Osteoblast (primary cell): ENCODE data around the gene ST3GAL6. TPM values are rescaled to one million over a fixed set of nuclear protein-coding genes. Genes with fewer than 3 reads are reported as not detected.
A peak's percentile ranks its signal among the peaks of the same experiment; 100 is the strongest.
"Not testable (repeated sequence)": the region's sequence is repeated elsewhere in the genome, so short reads cannot be mapped to it uniquely, and the experiment has no call there.

Experiments used
- DNase-seq: peaks from one replicate; pipeline ENCODE4 v3.0.0; 2011; ENCODE audit warnings: low spot score, mixed read lengths; ENCODE audit not compliant: insufficient read length; ENCODE audit errors: missing footprints
- H2AFZ ChIP-seq: 2 replicates; pipeline ENCODE4 v1.6.0; 2011; ENCODE audit warnings: mild to moderate bottlenecking, low read length
- H3K27ac ChIP-seq: 2 replicates; pipeline ENCODE4 v1.5.1; 2011; ENCODE audit warnings: mild to moderate bottlenecking, low read depth, low read length, moderate library complexity
- H3K27me3 ChIP-seq: 2 replicates; pipeline ENCODE4 v1.6.0; 2012; ENCODE audit warnings: mild to moderate bottlenecking, control low read depth, inconsistent platforms, low read length, moderate library complexity; ENCODE audit not compliant: insufficient read depth
- H3K36me3 ChIP-seq: 2 replicates; pipeline ENCODE4 v1.5.1; 2011; ENCODE audit warnings: mild to moderate bottlenecking, low read length, control low read depth, moderate library complexity; ENCODE audit not compliant: insufficient read depth
- H3K4me1 ChIP-seq: 2 replicates; pipeline ENCODE4 v1.5.1; 2011; ENCODE audit warnings: mild to moderate bottlenecking, low read length, control low read depth, moderate library complexity; ENCODE audit not compliant: insufficient read depth
- H3K4me2 ChIP-seq: 2 replicates; pipeline ENCODE4 v1.6.0; 2011; ENCODE audit warnings: mild to moderate bottlenecking, low read length; ENCODE audit not compliant: insufficient read depth
- H3K4me3 ChIP-seq: fragments of 200-600 bp; sonication (generic); 3 replicates; pipeline ENCODE4 v1.5.1; 2012; ENCODE audit warnings: mild to moderate bottlenecking, low read length, inconsistent platforms; ENCODE audit not compliant: insufficient read depth
- H3K79me2 ChIP-seq: 2 replicates; pipeline ENCODE4 v1.6.0; 2012; ENCODE audit warnings: mild to moderate bottlenecking, low read length, control low read depth, inconsistent platforms; ENCODE audit not compliant: insufficient read depth
- H3K9me3 ChIP-seq: 2 replicates; pipeline ENCODE4 v1.5.1; 2011; ENCODE audit warnings: low read depth, low read length, control low read depth
- H4K20me1 ChIP-seq: 2 replicates; pipeline ENCODE4 v1.6.0; 2012; ENCODE audit warnings: mild to moderate bottlenecking, low read length, control low read depth; ENCODE audit not compliant: insufficient read depth
- small RNA-seq: library from RNA; depleted of rRNA; stranded (forward); fragments of <200 nt; gene quantifications from one replicate; pipeline ENCODE3, GENCODE V24; 2012
- total RNA-seq: library from RNA; depleted of rRNA; stranded (reverse); fragments of >200 nt; gene quantifications from 2 replicates; pipeline ENCODE4 v1.2.3, GENCODE V29; 2012
- TF ChIP-seq, protein P1 (sequence below): IDR thresholded peaks from 2 replicates; pipeline ENCODE4 v1.5.1; 2011; ENCODE audit warnings: mild to moderate bottlenecking, low read depth, low read length, moderate library complexity; ENCODE audit errors: extremely low read depth

Gene ST3GAL6
- total RNA-seq, 1 donor, result 2.2 TPM

DNA sequence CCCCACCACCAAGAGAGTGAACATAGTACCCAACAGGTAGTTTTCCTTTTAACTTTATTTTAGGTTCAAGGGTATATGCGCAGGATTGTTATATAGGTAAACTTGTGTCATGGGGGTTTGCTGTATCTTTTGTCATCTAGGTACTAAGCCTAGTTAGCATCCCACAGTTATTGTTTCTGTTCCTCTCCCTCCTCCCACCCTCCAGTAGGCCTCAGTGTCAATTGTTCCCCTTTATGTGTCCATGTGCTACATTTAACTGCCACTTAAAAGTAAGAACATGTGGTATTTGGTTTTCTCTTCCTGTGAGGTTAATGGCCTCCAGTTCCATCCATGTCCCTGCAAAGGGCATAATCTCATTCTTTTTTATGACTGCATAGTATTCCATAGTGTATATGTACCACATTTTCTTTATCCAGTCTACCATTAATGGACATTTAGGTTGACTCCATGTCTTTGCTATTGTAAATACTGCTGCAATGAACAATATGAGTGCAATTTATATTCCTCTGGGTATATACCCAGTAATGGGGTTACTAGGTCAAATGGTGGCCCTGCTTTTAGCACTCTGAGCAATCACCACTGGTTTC is 66.2 kb downstream of the ST3GAL6 start:
- peaks cover 68% of the 10 kb centered on the region for H3K79me2 ChIP-seq
- peaks cover 5% of the 10 kb centered on the region for H4K20me1 ChIP-seq
- no peak for DNase-seq

DNA sequence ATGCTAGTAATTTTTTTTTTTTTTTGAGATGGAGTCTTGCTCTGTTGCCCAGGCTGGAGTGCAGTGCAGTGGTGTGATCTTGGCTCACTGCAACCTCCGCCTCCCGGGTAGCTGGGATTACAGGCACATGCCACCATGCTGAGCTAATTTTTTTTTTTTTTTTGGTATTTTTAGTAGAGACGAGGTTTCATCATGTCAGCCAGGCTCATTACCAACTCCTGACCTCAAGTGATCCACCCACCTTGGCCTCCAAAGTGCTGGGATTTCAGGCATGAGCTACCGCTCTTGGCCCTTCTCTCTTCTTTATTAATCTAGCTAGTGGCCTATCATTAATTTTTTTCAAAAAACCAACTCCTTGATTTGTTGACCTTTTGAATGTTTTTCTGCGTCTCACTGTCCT is 67.9 kb downstream of the ST3GAL6 start:
- not testable (repeated sequence) for H2AFZ ChIP-seq, H4K20me1 ChIP-seq, H3K9me3 ChIP-seq, H3K27ac ChIP-seq, H3K4me3 ChIP-seq, DNase-seq, H3K4me2 ChIP-seq, H3K27me3 ChIP-seq
- H3K36me3 ChIP-seq, result peaks cover 24% of the 10 kb centered on the region
- peaks cover 11% of the 10 kb centered on the region for H3K4me1 ChIP-seq
- peaks cover 59% of the 10 kb centered on the region for H3K79me2 ChIP-seq

More for the DNA sequence above, 66.2 kb downstream of the ST3GAL6 start:
- H3K36me3 ChIP-seq, result peaks cover 27% of the 10 kb centered on the region
- no peaks in the 10 kb centered on the region for H3K9me3 ChIP-seq
- TF ChIP-seq, protein P1, sequence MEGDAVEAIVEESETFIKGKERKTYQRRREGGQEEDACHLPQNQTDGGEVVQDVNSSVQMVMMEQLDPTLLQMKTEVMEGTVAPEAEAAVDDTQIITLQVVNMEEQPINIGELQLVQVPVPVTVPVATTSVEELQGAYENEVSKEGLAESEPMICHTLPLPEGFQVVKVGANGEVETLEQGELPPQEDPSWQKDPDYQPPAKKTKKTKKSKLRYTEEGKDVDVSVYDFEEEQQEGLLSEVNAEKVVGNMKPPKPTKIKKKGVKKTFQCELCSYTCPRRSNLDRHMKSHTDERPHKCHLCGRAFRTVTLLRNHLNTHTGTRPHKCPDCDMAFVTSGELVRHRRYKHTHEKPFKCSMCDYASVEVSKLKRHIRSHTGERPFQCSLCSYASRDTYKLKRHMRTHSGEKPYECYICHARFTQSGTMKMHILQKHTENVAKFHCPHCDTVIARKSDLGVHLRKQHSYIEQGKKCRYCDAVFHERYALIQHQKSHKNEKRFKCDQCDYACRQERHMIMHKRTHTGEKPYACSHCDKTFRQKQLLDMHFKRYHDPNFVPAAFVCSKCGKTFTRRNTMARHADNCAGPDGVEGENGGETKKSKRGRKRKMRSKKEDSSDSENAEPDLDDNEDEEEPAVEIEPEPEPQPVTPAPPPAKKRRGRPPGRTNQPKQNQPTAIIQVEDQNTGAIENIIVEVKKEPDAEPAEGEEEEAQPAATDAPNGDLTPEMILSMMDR, result no peak
- H3K27me3 ChIP-seq, result no peaks in the 10 kb centered on the region
- H3K4me2 ChIP-seq, result no peak overlapping the region
- H2AFZ ChIP-seq, result no peak overlapping the region
- peaks cover 16% of the 10 kb centered on the region for H3K4me1 ChIP-seq
- no peak overlapping the region for H3K4me3 ChIP-seq
- no peak overlapping the region for H3K27ac ChIP-seq

DNA sequence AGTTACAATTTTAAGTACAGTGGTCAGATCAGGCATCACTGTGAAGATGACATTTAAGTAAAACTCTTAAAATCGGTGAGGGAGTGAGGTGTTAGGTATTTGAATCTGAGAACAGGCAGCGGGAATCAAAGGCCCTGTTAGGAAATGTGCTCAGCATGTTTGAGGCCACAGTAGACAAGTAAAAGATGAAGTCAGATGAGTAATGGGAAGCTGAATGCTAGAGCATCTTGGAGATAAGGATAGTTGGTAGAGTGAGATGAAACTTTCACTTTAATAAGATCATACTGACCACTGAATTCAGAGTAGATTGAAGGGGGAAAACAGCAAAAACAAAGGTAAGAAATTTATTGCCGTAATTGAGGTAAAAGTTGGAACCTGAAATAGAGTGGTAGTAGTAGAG is 76.7 kb downstream of the ST3GAL6 start:
- no peak overlapping the region for H3K4me3 ChIP-seq
- no peak overlapping the region for H2AFZ ChIP-seq
- peak overlapping the region; percentile 43 for H3K27ac ChIP-seq
- H3K27me3 ChIP-seq, result no peaks in the 10 kb centered on the region
- DNase-seq, result peak; percentile 66
- TF ChIP-seq, protein P1, result no peak
- peaks cover 7% of the 10 kb centered on the region for H4K20me1 ChIP-seq
- H3K9me3 ChIP-seq, result no peaks in the 10 kb centered on the region
- peaks cover 36% of the 10 kb centered on the region for H3K36me3 ChIP-seq
- peaks cover 5% of the 10 kb centered on the region for H3K4me1 ChIP-seq
- H3K4me2 ChIP-seq, result no peak overlapping the region
- H3K79me2 ChIP-seq, result peaks cover 44% of the 10 kb centered on the region

DNA sequence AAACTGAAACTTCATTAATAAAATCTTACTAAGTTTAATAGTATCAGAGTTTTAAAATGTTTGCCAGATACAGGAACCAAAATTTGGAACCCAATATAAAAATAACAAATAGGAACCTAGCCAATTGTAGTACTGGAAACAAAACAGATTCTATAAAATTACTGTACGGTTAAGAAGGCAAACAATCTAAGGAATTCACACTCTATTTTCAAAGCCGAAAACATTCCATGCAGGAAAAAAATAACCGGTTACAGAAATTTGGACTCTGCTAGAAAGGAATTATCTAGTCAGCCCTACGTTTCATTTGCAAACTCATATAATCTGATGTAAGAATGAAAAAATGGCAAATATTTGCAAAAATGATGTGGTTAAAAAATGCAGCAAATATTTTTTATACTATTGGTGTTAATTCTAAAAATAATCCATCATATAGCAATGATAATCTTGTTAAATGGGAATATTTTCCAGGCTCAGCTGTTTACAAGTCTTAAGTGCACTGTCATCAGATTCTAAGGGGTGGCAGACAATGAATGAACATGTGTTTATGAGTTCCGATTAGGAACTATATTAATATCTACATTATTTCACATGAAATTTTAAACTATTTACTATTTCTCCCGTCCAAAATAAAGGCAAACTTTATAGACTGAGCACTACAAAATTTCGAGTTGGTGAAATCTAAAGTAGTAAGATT is 80.3 kb downstream of the ST3GAL6 start:
- peaks cover 65% of the 10 kb centered on the region for H3K36me3 ChIP-seq
- no peak for DNase-seq
- H4K20me1 ChIP-seq, result peaks cover 18% of the 10 kb centered on the region
- H3K4me3 ChIP-seq, result no peak overlapping the region
- H3K9me3 ChIP-seq, result peaks cover 2% of the 10 kb centered on the region
- no peak overlapping the region for H2AFZ ChIP-seq
- H3K27ac ChIP-seq, result peak overlapping the region; percentile 33
- TF ChIP-seq, protein P1, result no peak
- peaks cover 18% of the 10 kb centered on the region for H3K4me1 ChIP-seq
- H3K4me2 ChIP-seq, result no peak overlapping the region
- H3K79me2 ChIP-seq, result peaks cover 78% of the 10 kb centered on the region
- no peaks in the 10 kb centered on the region for H3K27me3 ChIP-seq

Small RNAs within 50 kb of the gene (small RNA-seq; reads per million reads assigned to genes)
- gene RNU6-26P, result not detected

Other genes with a start within 250 kb of the ST3GAL6 start
- 59.2 and 74.2 TPM in 2 replicates for gene CLDND1, start 240.4 kb upstream of the ST3GAL6 start, total RNA-seq
- gene GPR15, start 231.4 kb upstream of the ST3GAL6 start, total RNA-seq, result not detected in 2 replicates
- gene CPOX, start 169.7 kb upstream of the ST3GAL6 start, total RNA-seq, result 21.5 and 22.1 TPM in 2 replicates
- gene DCBLD2, start 138.4 kb downstream of the ST3GAL6 start, total RNA-seq, result 187 and 278 TPM in 2 replicates